ENCODE data around the gene VTA1. TPM values are rescaled to one million over a fixed set of nuclear protein-coding genes. Genes with fewer than 3 reads are reported as not detected.

VTA1 gene
- total RNA-seq, 1 experiment from 2014 or later: 67.8 TPM

GRCh38 chr6:142225552-142225951 lies 78.5 kb downstream of the VTA1 start:
- Histone ChIP-seq H3K36me3 (ENCODE audit: control insufficient read depth in 1 of 2, insufficient read depth in 2 of 2, low read length in 2 of 2) (no peaks in the 10 kb centered on the region), H3K4me2 (ENCODE audit: low read length) (no peak overlapping the region), H3K79me2 (ENCODE audit: insufficient read depth, low read length) (no peaks in the 10 kb centered on the region), H3K9ac (ENCODE audit: low read length) (no peak overlapping the region), H3K27me3 (ENCODE audit: insufficient read depth, low read length) (no peaks in the 10 kb centered on the region), H3K4me3 (replicated peaks in 1 of 2; ENCODE audit: low read depth in 1 of 2, low read length in 2 of 2) (no peak overlapping the region), H4K20me1 (ENCODE audit: insufficient read depth) (no peaks in the 10 kb centered on the region), H3K27ac (ENCODE audit: low read depth, low read length) (no peak overlapping the region), H3K9me3 (ENCODE audit: control insufficient read depth in 1 of 2, insufficient read depth in 1 of 2, low read depth in 1 of 2, low read length in 2 of 2) (no peaks in the 10 kb centered on the region), H3K9me2 (ENCODE audit: insufficient read depth) (no peaks in the 10 kb centered on the region), H2AFZ (ENCODE audit: low read depth, low read length, poor library complexity, severe bottlenecking) (no peak overlapping the region), H3K4me1 (ENCODE audit: control insufficient read depth in 1 of 2, insufficient read depth in 2 of 2, low read length in 2 of 2) (no peaks in the 10 kb centered on the region)
- CTCF ChIA-PET: no interaction called here
- BruUV-seq (replicated peaks): no TSS peak
- POLR2A ChIA-PET: no interaction called here
- RAD21 ChIA-PET (ENCODE audit: low non-redundant PET in 1 of 2, low total read pairs in 2 of 2, uncharacterized antibody in 2 of 2, unreplicated experiment in 2 of 2): no interaction called here
- TF ChIP-seq CEBPB (IDR thresholded peaks at IDR 0.05; ENCODE audit: low read depth) (no peak), TCF7L2 (IDR thresholded peaks at IDR 0.05; ENCODE audit: borderline replicate concordance, extremely low read depth, insufficient read depth, insufficient read length) (no peak), ZFX (IDR thresholded peaks at IDR 0.05) (no peak), EGR1 (IDR thresholded peaks at IDR 0.05; ENCODE audit: low read depth) (no peak), POLR2AphosphoS5 (IDR thresholded peaks at IDR 0.05; ENCODE audit: low read depth, low read length) (no peak), CBX3 (IDR thresholded peaks at IDR 0.05; ENCODE audit: low read depth) (no peak), YY1 (IDR thresholded peaks at IDR 0.05; ENCODE audit: extremely low read depth, insufficient replicate concordance, low read depth, low read length) (no peak), JUND (IDR thresholded peaks at IDR 0.05) (no peak), SRF (IDR thresholded peaks at IDR 0.05; ENCODE audit: low read depth) (no peak), FOSL1 (IDR thresholded peaks at IDR 0.05; ENCODE audit: low read depth) (no peak), SP1 (IDR thresholded peaks at IDR 0.05; ENCODE audit: low read depth) (no peak), EZH2phosphoT487 (IDR thresholded peaks at IDR 0.05; ENCODE audit: borderline replicate concordance) (no peak), RAD21 (IDR thresholded peaks at IDR 0.05; ENCODE audit: low read depth) (no peak)
- TF ChIP-seq, protein P1, sequence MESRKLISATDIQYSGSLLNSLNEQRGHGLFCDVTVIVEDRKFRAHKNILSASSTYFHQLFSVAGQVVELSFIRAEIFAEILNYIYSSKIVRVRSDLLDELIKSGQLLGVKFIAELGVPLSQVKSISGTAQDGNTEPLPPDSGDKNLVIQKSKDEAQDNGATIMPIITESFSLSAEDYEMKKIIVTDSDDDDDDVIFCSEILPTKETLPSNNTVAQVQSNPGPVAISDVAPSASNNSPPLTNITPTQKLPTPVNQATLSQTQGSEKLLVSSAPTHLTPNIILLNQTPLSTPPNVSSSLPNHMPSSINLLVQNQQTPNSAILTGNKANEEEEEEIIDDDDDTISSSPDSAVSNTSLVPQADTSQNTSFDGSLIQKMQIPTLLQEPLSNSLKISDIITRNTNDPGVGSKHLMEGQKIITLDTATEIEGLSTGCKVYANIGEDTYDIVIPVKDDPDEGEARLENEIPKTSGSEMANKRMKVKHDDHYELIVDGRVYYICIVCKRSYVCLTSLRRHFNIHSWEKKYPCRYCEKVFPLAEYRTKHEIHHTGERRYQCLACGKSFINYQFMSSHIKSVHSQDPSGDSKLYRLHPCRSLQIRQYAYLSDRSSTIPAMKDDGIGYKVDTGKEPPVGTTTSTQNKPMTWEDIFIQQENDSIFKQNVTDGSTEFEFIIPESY (IDR thresholded peaks at IDR 0.05; ENCODE audit: extremely low read depth, insufficient replicate concordance, low read length): no peak
- TF ChIP-seq, protein P2, sequence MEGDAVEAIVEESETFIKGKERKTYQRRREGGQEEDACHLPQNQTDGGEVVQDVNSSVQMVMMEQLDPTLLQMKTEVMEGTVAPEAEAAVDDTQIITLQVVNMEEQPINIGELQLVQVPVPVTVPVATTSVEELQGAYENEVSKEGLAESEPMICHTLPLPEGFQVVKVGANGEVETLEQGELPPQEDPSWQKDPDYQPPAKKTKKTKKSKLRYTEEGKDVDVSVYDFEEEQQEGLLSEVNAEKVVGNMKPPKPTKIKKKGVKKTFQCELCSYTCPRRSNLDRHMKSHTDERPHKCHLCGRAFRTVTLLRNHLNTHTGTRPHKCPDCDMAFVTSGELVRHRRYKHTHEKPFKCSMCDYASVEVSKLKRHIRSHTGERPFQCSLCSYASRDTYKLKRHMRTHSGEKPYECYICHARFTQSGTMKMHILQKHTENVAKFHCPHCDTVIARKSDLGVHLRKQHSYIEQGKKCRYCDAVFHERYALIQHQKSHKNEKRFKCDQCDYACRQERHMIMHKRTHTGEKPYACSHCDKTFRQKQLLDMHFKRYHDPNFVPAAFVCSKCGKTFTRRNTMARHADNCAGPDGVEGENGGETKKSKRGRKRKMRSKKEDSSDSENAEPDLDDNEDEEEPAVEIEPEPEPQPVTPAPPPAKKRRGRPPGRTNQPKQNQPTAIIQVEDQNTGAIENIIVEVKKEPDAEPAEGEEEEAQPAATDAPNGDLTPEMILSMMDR (IDR thresholded peaks at IDR 0.05 in 2 of 3, conservative IDR thresholded peaks at IDR 0.05 in 1 of 3; ENCODE audit: borderline replicate concordance in 1 of 3, insufficient read depth in 1 of 3, low read depth in 2 of 3, low read length in 2 of 3): no peak
- intact Hi-C loops (cut with micrococcal nuclease): no loop called here
- no peak for ATAC-seq
- DNase-seq (ENCODE audit: low read depth, low spot score): no peak

Measured in HCT116 (cell line).